AG20443 (cell line): ENCODE results near the gene STX11.

ENCODE experiments used
- DNase-seq: peaks from one replicate; pipeline ENCODE4 v3.0.0; 2012; ENCODE audit warnings: low spot score, mixed read lengths

The STX11 gene

GRCh38 chr6:144143106-144143505 is 7.2 kb upstream of the STX11 start:
- DNase-seq: no peak

GRCh38 chr6:144143878-144144277 is 6.4 kb upstream of the STX11 start:
- no peak for DNase-seq

- no peak for DNase-seq
Measured at GRCh38 chr6:144144996-144145395, 5.3 kb upstream of the STX11 start.

GRCh38 chr6:144145541-144145940 is 4.8 kb upstream of the STX11 start:
- no peak for DNase-seq

GRCh38 chr6:144148886-144149285 is 1.4 kb upstream of the STX11 start:
- no peak for DNase-seq

- DNase-seq: no peak
Measured at GRCh38 chr6:144149558-144149893, 791 bp upstream of the STX11 start.

GRCh38 chr6:144150710-144151657 is 667 bp downstream of the STX11 start:
- peak; percentile 33 for DNase-seq

GRCh38 chr6:144152334-144152900 is 2.1 kb downstream of the STX11 start:
- no peak for DNase-seq

GRCh38 chr6:144153260-144153659 is 2.9 kb downstream of the STX11 start:
- no peak for DNase-seq

GRCh38 chr6:144153971-144154370 is 3.7 kb downstream of the STX11 start:
- no peak for DNase-seq

- DNase-seq: no peak
Measured at GRCh38 chr6:144155529-144155928, 5.2 kb downstream of the STX11 start.

GRCh38 chr6:144156338-144156737 is 6.0 kb downstream of the STX11 start:
- no peak for DNase-seq

GRCh38 chr6:144156991-144157390 is 6.7 kb downstream of the STX11 start:
- DNase-seq: no peak

GRCh38 chr6:144158133-144158532 is 7.8 kb downstream of the STX11 start:
- peak; percentile 88 for DNase-seq

- DNase-seq: no peak
Measured at GRCh38 chr6:144159223-144159622, 8.9 kb downstream of the STX11 start.

GRCh38 chr6:144159742-144160141 is 9.4 kb downstream of the STX11 start:
- DNase-seq: no peak

- DNase-seq: no peak
Measured at GRCh38 chr6:144160431-144161005, 10.2 kb downstream of the STX11 start.

GRCh38 chr6:144161975-144162374 is 11.7 kb downstream of the STX11 start:
- no peak for DNase-seq

- DNase-seq: no peak
Measured at GRCh38 chr6:144162977-144163376, 12.7 kb downstream of the STX11 start.

- no peak for DNase-seq
Measured at GRCh38 chr6:144165784-144166183, 15.5 kb downstream of the STX11 start.

- DNase-seq: no peak
Measured at GRCh38 chr6:144170044-144170443, 19.7 kb downstream of the STX11 start.

GRCh38 chr6:144171406-144171805 is 21.1 kb downstream of the STX11 start:
- no peak for DNase-seq

- DNase-seq: no peak
Measured at GRCh38 chr6:144174006-144174405, 23.7 kb downstream of the STX11 start.
